T-helper 2 cell (primary cell): Measurements from ENCODE around the gene USP7.
"Not testable (repeated sequence)": the region's sequence is repeated elsewhere in the genome, so short reads cannot be mapped to it uniquely, and the experiment has no call there.

Source experiments
- DNase-seq, 5 experiments: peaks; one replicate each; pipeline versions ENCODE4 v3.0.0 to v3.0.0-alpha.2; 2012 to 2022

The USP7 gene

GRCh38 chr16:8874388-8874787 is 89.3 kb downstream of the USP7 start:
- DNase-seq = no peak

- DNase-seq = not testable (repeated sequence)
These were observed 89.9 kb downstream of the USP7 start for GRCh38 chr16:8873866-8874195.

GRCh38 chr16:8872967-8873865 is 90.5 kb downstream of the USP7 start:
- DNase-seq = no peak

GRCh38 chr16:8872071-8872470 is 91.6 kb downstream of the USP7 start:
- no peak for DNase-seq

GRCh38 chr16:8869988-8870241 is 93.8 kb downstream of the USP7 start:
- not testable (repeated sequence) for DNase-seq

GRCh38 chr16:8869212-8869987 is 94.3 kb downstream of the USP7 start:
- no peak for DNase-seq

GRCh38 chr16:8868416-8869211 is 95.1 kb downstream of the USP7 start, which contains the start of gene CARHSP1:
Gene CARHSP1 (minus strand): TSS chr16:8869006. CDS start chr16:8859328, 9,678 bp downstream.
- peak; percentile 67 to 95 (median 70) for DNase-seq

GRCh38 chr16:8867932-8868415 is 95.7 kb downstream of the USP7 start:
- peak in 2 of 5 experiments; percentile 64 to 86 for DNase-seq

GRCh38 chr16:8867216-8867931 is 96.3 kb downstream of the USP7 start:
- DNase-seq = peak in 1 of 5 experiments; percentile 38

- DNase-seq = no peak
These were observed 96.9 kb downstream of the USP7 start for GRCh38 chr16:8866884-8867215.

- DNase-seq = no peak
These were observed 97.4 kb downstream of the USP7 start for GRCh38 chr16:8866118-8866883.

GRCh38 chr16:8865145-8865882 is 98.4 kb downstream of the USP7 start:
- DNase-seq = no peak

GRCh38 chr16:8864480-8865110 is 99.1 kb downstream of the USP7 start:
- no peak for DNase-seq

- no peak for DNase-seq
These were observed 99.9 kb downstream of the USP7 start for GRCh38 chr16:8863594-8864424.

- no peak for DNase-seq
These were observed 101.2 kb downstream of the USP7 start for GRCh38 chr16:8862309-8863130.

- DNase-seq = no peak
These were observed 102.0 kb downstream of the USP7 start for GRCh38 chr16:8861563-8862308.
